ENCODE data around the gene PAPOLG.

The PAPOLG gene

DNA sequence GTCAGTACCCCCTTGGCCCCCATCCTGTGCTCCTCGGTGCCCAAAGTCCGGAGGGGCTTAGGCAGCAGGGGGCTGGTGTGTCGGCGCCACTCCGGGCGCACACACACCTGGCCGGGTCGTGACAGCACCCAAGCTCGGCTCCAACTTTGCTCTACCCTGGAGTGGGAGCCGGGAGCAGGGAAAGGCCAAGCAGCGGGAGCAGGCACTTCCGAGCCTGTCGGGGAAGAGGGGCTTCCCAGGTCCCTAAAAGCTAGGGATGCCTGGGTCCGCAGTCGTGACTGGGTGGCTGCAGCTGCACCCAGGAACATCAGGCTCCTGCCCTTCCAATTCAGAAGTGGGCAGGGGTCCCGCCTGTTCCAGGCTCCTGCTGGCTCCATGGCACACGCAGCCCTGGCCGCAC lies 48.4 kb downstream of the PAPOLG start:
- TF ChIP-seq POLR2AphosphoS5 (IDR thresholded peaks at IDR 0.05; ENCODE audit: low read depth, low read length) = no peak
- no peak for TF ChIP-seq SIN3A (IDR thresholded peaks at IDR 0.05; ENCODE audit: borderline replicate concordance, insufficient read depth, low read length)
- no peak for TF ChIP-seq TAF1 (IDR thresholded peaks at IDR 0.05; ENCODE audit: borderline replicate concordance, insufficient read depth, low read length)
- TF ChIP-seq FOXP2 (optimal IDR thresholded peaks at IDR 0.05; ENCODE audit: borderline replicate concordance, extremely low read depth, extremely low read length, insufficient read depth) = no peak
- TF ChIP-seq, protein P1, sequence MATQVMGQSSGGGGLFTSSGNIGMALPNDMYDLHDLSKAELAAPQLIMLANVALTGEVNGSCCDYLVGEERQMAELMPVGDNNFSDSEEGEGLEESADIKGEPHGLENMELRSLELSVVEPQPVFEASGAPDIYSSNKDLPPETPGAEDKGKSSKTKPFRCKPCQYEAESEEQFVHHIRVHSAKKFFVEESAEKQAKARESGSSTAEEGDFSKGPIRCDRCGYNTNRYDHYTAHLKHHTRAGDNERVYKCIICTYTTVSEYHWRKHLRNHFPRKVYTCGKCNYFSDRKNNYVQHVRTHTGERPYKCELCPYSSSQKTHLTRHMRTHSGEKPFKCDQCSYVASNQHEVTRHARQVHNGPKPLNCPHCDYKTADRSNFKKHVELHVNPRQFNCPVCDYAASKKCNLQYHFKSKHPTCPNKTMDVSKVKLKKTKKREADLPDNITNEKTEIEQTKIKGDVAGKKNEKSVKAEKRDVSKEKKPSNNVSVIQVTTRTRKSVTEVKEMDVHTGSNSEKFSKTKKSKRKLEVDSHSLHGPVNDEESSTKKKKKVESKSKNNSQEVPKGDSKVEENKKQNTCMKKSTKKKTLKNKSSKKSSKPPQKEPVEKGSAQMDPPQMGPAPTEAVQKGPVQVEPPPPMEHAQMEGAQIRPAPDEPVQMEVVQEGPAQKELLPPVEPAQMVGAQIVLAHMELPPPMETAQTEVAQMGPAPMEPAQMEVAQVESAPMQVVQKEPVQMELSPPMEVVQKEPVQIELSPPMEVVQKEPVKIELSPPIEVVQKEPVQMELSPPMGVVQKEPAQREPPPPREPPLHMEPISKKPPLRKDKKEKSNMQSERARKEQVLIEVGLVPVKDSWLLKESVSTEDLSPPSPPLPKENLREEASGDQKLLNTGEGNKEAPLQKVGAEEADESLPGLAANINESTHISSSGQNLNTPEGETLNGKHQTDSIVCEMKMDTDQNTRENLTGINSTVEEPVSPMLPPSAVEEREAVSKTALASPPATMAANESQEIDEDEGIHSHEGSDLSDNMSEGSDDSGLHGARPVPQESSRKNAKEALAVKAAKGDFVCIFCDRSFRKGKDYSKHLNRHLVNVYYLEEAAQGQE (IDR thresholded peaks at IDR 0.05; ENCODE audit: insufficient read depth in 1 of 2, low read depth in 2 of 2, low read length in 2 of 2) = no peak

DNA sequence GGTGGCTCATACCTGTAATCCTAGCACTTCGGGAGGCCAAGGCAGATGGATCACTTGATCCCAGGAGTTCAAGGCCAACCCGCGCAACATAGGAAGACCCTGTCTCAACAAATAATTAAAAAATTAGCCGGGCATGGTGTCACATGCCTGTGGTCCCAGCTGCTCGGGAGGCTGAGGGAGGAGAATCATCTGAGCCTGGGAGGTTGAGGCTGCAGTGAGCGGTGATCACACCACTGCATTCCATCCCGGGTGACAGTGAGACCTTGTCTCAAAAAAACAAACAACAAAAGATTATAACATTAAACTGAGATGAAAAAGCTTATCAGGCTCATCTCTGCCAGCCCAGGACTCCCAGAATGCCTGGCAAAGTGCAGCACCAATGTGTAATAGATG lies 50.5 kb downstream of the PAPOLG start:
- no peak for TF ChIP-seq FOXP2 (optimal IDR thresholded peaks at IDR 0.05; ENCODE audit: borderline replicate concordance, extremely low read depth, extremely low read length, insufficient read depth)
- TF ChIP-seq POLR2AphosphoS5 (IDR thresholded peaks at IDR 0.05; ENCODE audit: low read depth, low read length) = no peak
- no peak for TF ChIP-seq SIN3A (IDR thresholded peaks at IDR 0.05; ENCODE audit: borderline replicate concordance, insufficient read depth, low read length)
- TF ChIP-seq, protein P1 (IDR thresholded peaks at IDR 0.05; ENCODE audit: insufficient read depth in 1 of 2, low read depth in 2 of 2, low read length in 2 of 2) = no peak
- TF ChIP-seq TAF1 (IDR thresholded peaks at IDR 0.05; ENCODE audit: borderline replicate concordance, insufficient read depth, low read length) = no peak

DNA sequence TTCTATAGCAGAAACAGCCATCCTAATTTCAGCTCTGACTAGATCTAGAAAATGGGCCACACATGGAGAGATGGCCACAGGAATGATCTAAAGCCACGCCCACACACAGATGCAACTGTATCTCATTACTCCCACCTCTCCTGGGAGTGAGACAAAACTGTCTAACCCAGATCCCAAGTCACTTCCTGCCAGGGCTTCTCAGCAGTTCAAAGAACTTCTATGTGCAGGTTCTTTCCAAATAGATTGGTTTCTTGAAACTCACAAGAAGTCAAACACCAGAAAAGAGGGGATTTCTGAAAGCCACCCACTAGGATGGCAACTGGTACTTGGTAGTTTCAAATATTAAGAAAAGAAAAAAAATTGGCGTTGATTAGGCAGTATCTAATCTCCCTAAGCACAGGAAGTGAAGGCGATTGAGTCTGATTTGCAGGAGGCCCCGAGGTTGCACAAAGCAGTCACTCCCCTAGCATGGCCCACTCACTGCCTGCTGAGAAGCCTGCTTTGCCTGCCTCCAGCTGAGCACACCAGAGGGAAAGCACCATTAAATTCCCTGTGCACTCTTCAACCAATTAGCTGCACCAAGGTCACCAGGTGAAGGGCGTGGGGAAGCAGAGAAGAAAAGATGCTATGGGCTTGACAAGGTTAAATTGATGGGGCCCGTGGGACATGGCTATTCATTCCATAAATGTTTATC lies 51.1 kb downstream of the PAPOLG start:
- TF ChIP-seq, protein P1 (IDR thresholded peaks at IDR 0.05; ENCODE audit: insufficient read depth in 1 of 2, low read depth in 2 of 2, low read length in 2 of 2) = no peak
- TF ChIP-seq SIN3A (IDR thresholded peaks at IDR 0.05; ENCODE audit: borderline replicate concordance, insufficient read depth, low read length) (no peak), FOXP2 (optimal IDR thresholded peaks at IDR 0.05; ENCODE audit: borderline replicate concordance, extremely low read depth, extremely low read length, insufficient read depth) (no peak), TAF1 (IDR thresholded peaks at IDR 0.05; ENCODE audit: borderline replicate concordance, insufficient read depth, low read length) (no peak), POLR2AphosphoS5 (IDR thresholded peaks at IDR 0.05; ENCODE audit: low read depth, low read length) (no peak)

DNA sequence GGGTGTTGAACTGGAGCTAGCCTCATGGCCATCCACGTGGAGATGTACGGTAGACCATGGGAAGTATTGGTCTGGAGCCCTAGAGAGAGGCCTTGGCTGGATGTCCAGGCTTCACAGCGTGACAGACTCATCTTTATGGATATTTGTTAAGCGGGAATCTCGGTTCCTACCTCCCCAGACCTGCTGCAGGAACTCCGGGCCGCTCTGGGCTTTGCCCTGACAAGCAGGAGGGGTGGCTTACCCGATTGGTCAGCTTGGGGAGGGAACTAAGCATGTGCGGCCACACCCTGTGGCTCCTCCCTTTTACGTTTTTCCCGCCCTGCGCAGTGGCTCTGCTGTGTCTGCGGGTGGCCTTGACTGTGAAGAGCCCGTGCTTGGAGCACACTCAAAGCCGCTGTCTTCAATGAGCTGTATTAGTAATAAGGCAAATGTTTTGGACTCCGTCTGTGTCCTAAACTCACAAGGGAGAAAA lies 52.3 kb downstream of the PAPOLG start:
- TF ChIP-seq SIN3A (IDR thresholded peaks at IDR 0.05; ENCODE audit: borderline replicate concordance, insufficient read depth, low read length) = no peak
- TF ChIP-seq TAF1 (IDR thresholded peaks at IDR 0.05; ENCODE audit: borderline replicate concordance, insufficient read depth, low read length) = no peak
- TF ChIP-seq POLR2AphosphoS5 (IDR thresholded peaks at IDR 0.05; ENCODE audit: low read depth, low read length) = no peak
- no peak for TF ChIP-seq FOXP2 (optimal IDR thresholded peaks at IDR 0.05; ENCODE audit: borderline replicate concordance, extremely low read depth, extremely low read length, insufficient read depth)
- TF ChIP-seq, protein P1 (IDR thresholded peaks at IDR 0.05; ENCODE audit: insufficient read depth in 1 of 2, low read depth in 2 of 2, low read length in 2 of 2) = no peak
